IPS DF 6.9 (cell line): ENCODE measurements around the gene DPP6.

ENCODE experiments used
- DNase-seq: peaks from one replicate; pipeline ENCODE4 v3.0.0-alpha.2; 2013; ENCODE audit warnings: low read depth, low spot score
- H3K27ac ChIP-seq: one replicate; pipeline ENCODE4 v1.5.1; 2013; ENCODE audit warnings: low read length, control low read depth
- H3K27me3 ChIP-seq: 2 replicates; pipeline ENCODE4 v1.6.1; 2013; ENCODE audit warnings: mild to moderate bottlenecking, low read length; ENCODE audit not compliant: control insufficient read depth, insufficient read depth
- H3K36me3 ChIP-seq: 2 replicates; pipeline ENCODE4 v1.6.1; 2013; ENCODE audit warnings: low read length; ENCODE audit not compliant: control insufficient read depth, insufficient read depth
- H3K4me1 ChIP-seq: 2 replicates; pipeline ENCODE4 v1.6.1; 2013; ENCODE audit warnings: low read length; ENCODE audit not compliant: control insufficient read depth, insufficient read depth
- H3K4me3 ChIP-seq: 2 replicates; pipeline ENCODE4 v1.5.1; 2013; ENCODE audit warnings: mild to moderate bottlenecking, low read length
- H3K9me3 ChIP-seq: 2 replicates; pipeline ENCODE4 v1.6.1; 2013; ENCODE audit warnings: low read length, inconsistent platforms; ENCODE audit not compliant: control insufficient read depth, insufficient read depth
- WGBS: extraction: QIAGEN DNeasy Blood & Tissue Kit; methylation state at CpG from one replicate; pipeline ENCODE4 v1.1.7; 2013; ENCODE audit warnings: mixed read lengths, missing lambda C conversion rate; ENCODE audit not compliant: insufficient read length, insufficient coverage; 5-methylcytosine and 5-hydroxymethylcytosine counted together

Gene DPP6

DNA sequence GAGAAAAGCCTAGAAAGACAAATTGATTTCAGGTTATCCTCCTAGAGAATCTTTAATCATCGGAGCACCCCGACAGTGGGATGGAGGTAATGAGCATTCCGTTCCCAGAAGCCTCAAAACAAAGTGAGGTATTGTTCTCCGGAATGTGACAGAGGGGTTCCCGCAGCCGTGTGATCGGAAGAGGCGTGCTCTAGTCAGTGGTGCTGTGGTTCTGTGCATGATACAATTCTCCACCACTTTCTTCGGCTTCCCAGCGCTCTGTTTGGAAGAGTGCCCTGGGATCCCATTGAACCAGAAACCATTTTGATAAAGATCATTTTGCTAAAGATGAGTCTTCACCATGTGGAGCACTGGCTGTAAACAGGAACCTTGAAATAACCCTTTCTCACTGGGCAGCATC, 516.1 kb downstream of the DPP6 start:
- WGBS: no CpG with 5 or more reads among the region's 10 CpGs
- no peak overlapping the region for H3K27ac ChIP-seq

GRCh38 chr7:154569916-154570315, 517.7 kb downstream of the DPP6 start:
- WGBS: no CpG with 5 or more reads among the region's 2 CpGs
- no peak overlapping the region for H3K27ac ChIP-seq

More for the DNA sequence above, 516.1 kb downstream of the DPP6 start:
- Histone ChIP-seq H3K36me3 (no peaks in the 10 kb centered on the region), H3K4me1 (no peaks in the 10 kb centered on the region), H3K9me3 (no peaks in the 10 kb centered on the region), H3K27me3 (no peaks in the 10 kb centered on the region), H3K4me3 (no peak overlapping the region)
- DNase-seq: no peak

DNA sequence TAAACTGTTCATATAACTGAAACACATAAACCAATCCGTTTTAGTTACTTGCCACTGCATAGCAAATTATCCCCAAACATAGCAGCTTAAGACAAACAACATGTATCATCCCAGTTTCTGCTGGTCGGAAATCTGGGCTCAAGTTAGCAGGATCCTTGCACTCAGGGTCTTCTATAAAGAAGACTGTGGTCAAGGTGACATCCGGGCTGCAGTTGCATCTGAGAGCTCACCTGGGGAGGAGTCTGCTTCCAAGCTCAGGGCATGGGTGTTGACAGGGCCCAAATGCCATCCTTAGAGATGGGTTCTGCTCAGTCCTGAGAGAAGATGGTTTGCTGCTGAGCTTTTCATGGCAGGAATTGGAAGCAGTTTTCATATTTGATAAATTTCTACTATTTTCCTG, 519.6 kb downstream of the DPP6 start:
- Histone ChIP-seq H3K36me3 (no peaks in the 10 kb centered on the region), H3K27me3 (no peaks in the 10 kb centered on the region), H3K27ac (no peak overlapping the region), H3K4me3 (no peak overlapping the region), H3K9me3 (no peaks in the 10 kb centered on the region), H3K4me1 (no peaks in the 10 kb centered on the region)
- no peak for DNase-seq
- no CpG with 5 or more reads among the region's 3 CpGs for WGBS

More at GRCh38 chr7:154569916-154570315, 517.7 kb downstream of the DPP6 start:
- no peak overlapping the region for H3K4me3 ChIP-seq
- no peaks in the 10 kb centered on the region for H3K27me3 ChIP-seq
- no peaks in the 10 kb centered on the region for H3K4me1 ChIP-seq
- DNase-seq: no peak
- H3K36me3 ChIP-seq: no peaks in the 10 kb centered on the region
- H3K9me3 ChIP-seq: no peaks in the 10 kb centered on the region

DNA sequence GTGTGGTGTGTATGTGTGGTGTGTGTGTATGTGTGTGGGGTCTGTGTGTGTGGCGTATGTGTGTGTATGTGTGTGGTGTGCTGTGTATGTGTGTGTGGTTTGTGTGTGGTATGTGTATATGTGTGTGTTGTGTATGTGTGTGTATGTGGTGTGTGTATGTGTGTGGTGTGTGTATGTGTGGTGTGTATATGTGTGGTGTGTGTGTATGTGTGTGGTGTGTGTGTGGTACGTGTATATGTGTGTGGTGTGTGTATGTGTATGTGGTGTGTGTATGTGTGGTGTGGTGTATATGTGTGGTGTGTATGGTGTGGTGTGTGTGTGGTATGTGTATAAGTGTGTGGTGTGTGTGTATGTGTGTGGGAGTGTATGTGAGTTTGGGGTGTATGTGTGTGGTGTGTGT, 522.0 kb downstream of the DPP6 start:
- Histone ChIP-seq H3K36me3 (no peaks in the 10 kb centered on the region), H3K9me3 (no peaks in the 10 kb centered on the region), H3K27ac (no peak overlapping the region), H3K27me3 (no peaks in the 10 kb centered on the region), H3K4me3 (no peak overlapping the region), H3K4me1 (no peaks in the 10 kb centered on the region)
- DNase-seq: no peak
- 100% methylated on average over 2 of the region's 2 CpGs for WGBS

- Histone ChIP-seq H3K27me3 (no peaks in the 10 kb centered on the region), H3K27ac (no peak overlapping the region), H3K9me3 (no peaks in the 10 kb centered on the region), H3K4me1 (no peaks in the 10 kb centered on the region), H3K36me3 (no peaks in the 10 kb centered on the region), H3K4me3 (no peak overlapping the region)
- DNase-seq: no peak
- WGBS: 100% methylated on average over 2 of the region's 3 CpGs
Observed at GRCh38 chr7:154575497-154575896, 523.3 kb downstream of the DPP6 start.

DNA sequence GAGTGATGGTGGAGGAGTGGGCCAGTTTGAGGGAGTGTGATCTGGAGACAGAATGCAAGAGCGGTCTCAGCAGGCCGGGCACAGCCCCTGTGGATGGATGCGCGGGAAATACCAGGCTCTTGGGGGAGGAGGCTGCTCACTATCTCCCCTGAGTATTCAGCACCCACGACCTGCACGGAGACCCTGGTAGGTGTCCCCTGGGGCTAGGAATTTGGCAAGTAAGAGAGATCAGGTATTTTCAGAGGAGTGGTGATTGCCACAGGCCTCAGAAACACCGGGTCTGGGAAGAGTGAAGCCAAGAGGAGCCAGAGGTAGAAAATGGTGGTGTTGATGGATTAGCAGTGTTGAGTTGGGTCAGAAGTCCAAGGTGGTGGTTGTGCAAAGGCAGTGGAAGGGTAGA, 524.4 kb downstream of the DPP6 start:
- WGBS: no CpG with 5 or more reads among the region's 7 CpGs
- H3K27me3 ChIP-seq: no peaks in the 10 kb centered on the region
- H3K36me3 ChIP-seq: no peaks in the 10 kb centered on the region
- H3K27ac ChIP-seq: no peak overlapping the region
- H3K4me1 ChIP-seq: no peaks in the 10 kb centered on the region
- H3K9me3 ChIP-seq: no peaks in the 10 kb centered on the region
- no peak for DNase-seq
- H3K4me3 ChIP-seq: no peak overlapping the region

DNA sequence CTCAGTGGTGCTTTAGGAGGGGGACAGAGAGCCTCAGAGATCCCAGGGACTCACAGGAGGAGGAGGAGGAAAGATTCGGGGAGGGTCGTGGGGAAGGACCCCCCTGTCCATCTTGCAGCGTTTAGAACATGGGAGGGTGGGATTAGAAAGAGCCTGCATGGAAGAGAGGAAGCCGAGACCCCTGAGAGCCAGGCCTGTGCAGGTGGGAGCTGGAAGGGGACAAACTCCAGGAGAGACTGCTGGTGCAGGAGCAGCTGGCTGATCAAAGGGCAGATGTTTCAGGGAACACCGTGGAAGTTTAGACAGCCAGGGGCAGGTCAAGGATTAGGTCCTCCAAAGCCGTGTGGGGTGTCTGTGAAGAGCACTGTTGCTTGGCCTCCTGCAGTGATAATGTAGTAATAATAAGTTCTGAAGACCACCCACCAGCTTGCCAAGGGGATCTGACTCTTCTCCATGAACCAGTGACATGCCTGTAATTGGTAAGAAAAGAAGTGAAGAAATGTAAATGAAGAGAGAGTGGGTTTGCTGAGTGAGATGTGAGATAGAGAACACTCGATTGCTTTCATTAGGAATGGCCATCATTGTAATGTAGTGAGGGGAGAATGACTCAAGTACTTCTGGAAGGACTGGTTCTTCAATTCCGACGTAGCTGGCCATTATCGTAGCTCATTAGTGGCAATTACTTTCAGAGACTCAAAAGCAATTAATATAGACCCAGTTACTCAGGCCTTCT, 525.1 kb downstream of the DPP6 start:
- no peaks in the 10 kb centered on the region for H3K36me3 ChIP-seq
- no peak overlapping the region for H3K4me3 ChIP-seq
- no CpG with 5 or more reads among the region's 10 CpGs for WGBS
- no peaks in the 10 kb centered on the region for H3K27me3 ChIP-seq
- no peak for DNase-seq
- H3K27ac ChIP-seq: no peak overlapping the region
- no peaks in the 10 kb centered on the region for H3K9me3 ChIP-seq
- no peaks in the 10 kb centered on the region for H3K4me1 ChIP-seq

DNA sequence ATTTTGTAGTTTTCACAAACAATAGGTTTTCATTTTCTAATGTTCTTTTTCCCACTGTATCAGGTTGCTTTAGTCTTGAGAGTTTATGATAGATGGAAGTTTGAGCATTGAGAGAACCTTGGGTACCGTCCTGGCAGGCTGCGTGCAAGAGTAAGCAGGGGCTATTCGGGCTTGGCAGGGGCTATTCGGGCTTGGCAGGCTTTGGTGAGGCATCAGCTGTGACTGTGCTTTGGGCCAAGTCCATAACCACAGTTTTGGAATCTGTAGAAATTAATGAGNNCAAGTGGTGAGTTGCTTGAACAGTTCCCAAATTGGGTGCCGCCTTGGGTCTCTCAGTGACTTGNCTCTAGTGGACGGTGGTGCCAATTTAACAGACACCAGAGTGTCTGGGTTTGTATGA, 526.1 kb downstream of the DPP6 start:
- Histone ChIP-seq H3K27ac (no peak overlapping the region), H3K9me3 (no peaks in the 10 kb centered on the region), H3K4me3 (no peak overlapping the region), H3K4me1 (no peaks in the 10 kb centered on the region), H3K27me3 (no peaks in the 10 kb centered on the region), H3K36me3 (no peaks in the 10 kb centered on the region)
- DNase-seq: no peak
- no CpG with 5 or more reads among the region's 6 CpGs for WGBS

GRCh38 chr7:154579711-154580110, 527.5 kb downstream of the DPP6 start:
- WGBS: no CpG with 5 or more reads among the region's 9 CpGs
- H3K27me3 ChIP-seq: no peaks in the 10 kb centered on the region
- no peaks in the 10 kb centered on the region for H3K9me3 ChIP-seq
- no peaks in the 10 kb centered on the region for H3K36me3 ChIP-seq
- no peaks in the 10 kb centered on the region for H3K4me1 ChIP-seq
- H3K27ac ChIP-seq: no peak overlapping the region
- H3K4me3 ChIP-seq: no peak overlapping the region
- DNase-seq: no peak

DNA sequence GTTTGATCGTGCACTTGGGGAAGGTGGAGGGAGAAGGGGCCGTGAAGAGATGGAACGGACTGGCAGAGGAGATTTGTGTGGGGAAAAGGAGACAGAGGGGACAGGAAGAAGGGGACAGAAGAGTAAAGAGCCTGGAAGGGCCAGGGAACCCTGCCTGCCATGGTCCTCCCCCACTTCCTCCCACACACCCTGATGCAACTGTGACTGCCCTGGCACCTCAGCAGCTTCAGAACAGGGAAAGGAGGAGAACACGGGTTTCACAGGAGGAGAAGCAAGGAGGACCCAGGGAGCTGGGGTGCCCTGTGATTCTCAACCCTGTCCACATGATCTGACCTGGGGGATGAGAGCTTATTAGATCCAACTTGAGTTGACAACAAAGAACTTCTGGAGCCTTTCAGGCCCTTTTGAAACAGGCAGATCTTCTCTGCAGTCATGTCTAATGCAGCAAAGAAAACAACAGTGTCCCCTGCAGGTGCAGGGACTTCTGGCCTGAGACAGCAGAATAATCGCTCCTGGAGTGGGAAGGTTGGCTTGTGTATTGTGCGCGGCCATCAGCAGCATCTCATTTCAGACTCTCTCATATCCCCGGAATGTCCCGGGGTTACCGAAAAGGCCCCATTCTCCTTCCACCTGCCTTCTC, 529.2 kb downstream of the DPP6 start:
- H3K4me1 ChIP-seq: no peaks in the 10 kb centered on the region
- no peak overlapping the region for H3K4me3 ChIP-seq
- WGBS: no CpG with 5 or more reads among the region's 10 CpGs
- no peak for DNase-seq
- H3K36me3 ChIP-seq: no peaks in the 10 kb centered on the region
- H3K27me3 ChIP-seq: no peaks in the 10 kb centered on the region
- H3K9me3 ChIP-seq: no peaks in the 10 kb centered on the region
- no peak overlapping the region for H3K27ac ChIP-seq

GRCh38 chr7:154583454-154583853, 531.3 kb downstream of the DPP6 start:
- no peak overlapping the region for H3K27ac ChIP-seq
- WGBS: no CpG with 5 or more reads among the region's 15 CpGs
- no peaks in the 10 kb centered on the region; the same call in 1 of the 2 replicates for H3K4me1 ChIP-seq
- DNase-seq: no peak
- H3K27me3 ChIP-seq: no peaks in the 10 kb centered on the region
- no peaks in the 10 kb centered on the region for H3K36me3 ChIP-seq
- no peaks in the 10 kb centered on the region for H3K9me3 ChIP-seq
- no peak overlapping the region for H3K4me3 ChIP-seq
